MCF 10A (cell line): ENCODE measurements around the gene CYB5D1. TPM values are rescaled to one million over a fixed set of nuclear protein-coding genes. Genes with fewer than 3 reads are reported as not detected.

Source experiments
- BruUV-seq: library from RNA; stranded (reverse); fragments of 400-500 nt; replicated peaks from 2 replicates; lab custom pipeline; 2021; lab: Mats Ljungman, UMichigan
- CTCF ChIA-PET: fragments of 300-600 bp; sonication (Branson Sonifier 250); formaldehyde crosslinking; extraction: SDS; loops from one replicate; lab custom pipeline; 2021; ENCODE audit warnings: antibody characterized with exemption, inconsistent platforms; lab: Yijun Ruan, JAX
- POLR2A ChIA-PET: fragments of 300-600, 350-650 bp; sonication (Branson Sonifier 250); formaldehyde crosslinking; extraction: SDS; loops from one replicate; lab custom pipeline; 2020; ENCODE audit warnings: antibody characterized with exemption, inconsistent platforms; lab: Yijun Ruan, JAX
- DNase-seq: peaks from one replicate; pipeline ENCODE4 v3.0.0-alpha.2; 2018; ENCODE audit not compliant: unreplicated experiment
- H3K27ac Mint-ChIP-seq: one replicate; pipeline ENCODE4 v1.8.0; 2022; ENCODE audit warnings: mild to moderate bottlenecking, low read depth, mixed read lengths; ENCODE audit not compliant: unreplicated experiment
- H3K27me3 Mint-ChIP-seq: one replicate; pipeline ENCODE4 v1.8.0; 2022; ENCODE audit warnings: mixed read lengths; ENCODE audit not compliant: insufficient read depth, unreplicated experiment
- H3K36me3 Mint-ChIP-seq: one replicate; pipeline ENCODE4 v1.8.0; 2022; ENCODE audit warnings: mild to moderate bottlenecking, moderate library complexity, mixed read lengths; ENCODE audit not compliant: insufficient read depth, unreplicated experiment
- H3K4me1 Mint-ChIP-seq: one replicate; pipeline ENCODE4 v1.8.0; 2022; ENCODE audit warnings: mixed read lengths; ENCODE audit not compliant: insufficient read depth, unreplicated experiment
- H3K4me3 Mint-ChIP-seq: one replicate; pipeline ENCODE4 v1.8.0; 2022; ENCODE audit warnings: mild to moderate bottlenecking, moderate library complexity, mixed read lengths; ENCODE audit not compliant: unreplicated experiment
- H3K9me3 Mint-ChIP-seq: one replicate; pipeline ENCODE4 v1.8.0; 2022; ENCODE audit warnings: mixed read lengths; ENCODE audit not compliant: unreplicated experiment
- CTCF ChIP-seq: fragments of 200-600 bp; IDR thresholded peaks from one replicate; pipeline ENCODE4 v1.8.0; 2022; ENCODE audit warnings: antibody characterized with exemption, mild to moderate bottlenecking; ENCODE audit not compliant: unreplicated experiment
- intact Hi-C: fragments of 100-400 bp; cut with micrococcal nuclease; formaldehyde crosslinking; loops from 2 replicates; pipeline ENCODE4 v1.14.1; 2022
- total RNA-seq: library from RNA; stranded (reverse); gene quantifications from 2 replicates; pipeline ENCODE4 v1.2.3, GENCODE V29; 2022

The CYB5D1 gene
- total RNA-seq, 1 experiment from 2014 or later, result 23.1 TPM

GRCh38 chr17:7853691-7854038 is 4.1 kb upstream of the CYB5D1 start:
- ChIA-PET POLR2A (interaction anchor here (1.2 kb wide), 1 partner anchor 110 kb away, joined by 4 read pairs; no protein-coding TSS in a partner anchor), CTCF (interaction anchor here (0.6 to 0.9 kb wide), 3 partner anchors 10 to 357 kb away, joined by 4 read pairs; partner anchors contain the start of gene AURKB)
- DNase-seq, result no peak
- peaks cover 31% of the 10 kb centered on the region for H3K36me3 Mint-ChIP-seq
- no peak for TF ChIP-seq CTCF
- no peaks in the 10 kb centered on the region for H3K27me3 Mint-ChIP-seq
- no TSS peak for BruUV-seq
- H3K4me1 Mint-ChIP-seq, result peaks cover 7% of the 10 kb centered on the region
- no peak overlapping the region for H3K27ac Mint-ChIP-seq
- no peaks in the 10 kb centered on the region for H3K9me3 Mint-ChIP-seq
- H3K4me3 Mint-ChIP-seq, result no peak overlapping the region
- intact Hi-C loops, result no loop called here

GRCh38 chr17:7854078-7854777 is 3.6 kb upstream of the CYB5D1 start:
- intact Hi-C loops, result no loop called here
- POLR2A ChIA-PET, result interaction anchor here (1.2 kb wide), 1 partner anchor 111 kb away, joined by 4 read pairs; no protein-coding TSS in a partner anchor
- no peak overlapping the region for H3K27ac Mint-ChIP-seq
- no peak overlapping the region for H3K4me3 Mint-ChIP-seq
- BruUV-seq, result no TSS peak
- H3K9me3 Mint-ChIP-seq, result no peaks in the 10 kb centered on the region
- peaks cover 29% of the 10 kb centered on the region for H3K36me3 Mint-ChIP-seq
- peaks cover 7% of the 10 kb centered on the region for H3K4me1 Mint-ChIP-seq
- no peak for TF ChIP-seq CTCF
- no peaks in the 10 kb centered on the region for H3K27me3 Mint-ChIP-seq
- CTCF ChIA-PET, result interaction anchor here (0.9 kb wide), 1 partner anchor 19 kb away, joined by 4 read pairs; no protein-coding TSS in a partner anchor
- no peak for DNase-seq

- no peak for DNase-seq
- BruUV-seq, result no TSS peak
- no peak for TF ChIP-seq CTCF
- ChIA-PET CTCF (interaction anchor here (0.6 to 0.9 kb wide), 2 partner anchors 21 to 114 kb away, joined by 3 read pairs; no protein-coding TSS in a partner anchor), POLR2A (interaction anchor here (2.1 to 3.1 kb wide), 3 partner anchors 12 to 112 kb away, joined by 9 to 70 read pairs (median 65); partner anchors contain the start of gene KDM6B)
- Mint-ChIP-seq H3K36me3 (peaks cover 24% of the 10 kb centered on the region), H3K9me3 (no peaks in the 10 kb centered on the region), H3K4me3 (no peak within 1 kb of the TSS), H3K4me1 (peaks cover 7% of the 10 kb centered on the region), H3K27ac (no peak within 1 kb of the TSS), H3K27me3 (no peaks in the 10 kb centered on the region)
- intact Hi-C loops, result no loop called here
These were observed 2.7 kb upstream of the CYB5D1 start, which contains the start of gene TMEM88 for GRCh38 chr17:7854851-7855659. Gene TMEM88 (plus strand): TSS chr17:7855066. CDS start chr17:7855075, 9 bp downstream.

- no peak overlapping the region for H3K27ac Mint-ChIP-seq
- CTCF ChIA-PET, result interaction anchor here (0.6 to 0.9 kb wide), 2 partner anchors 22 to 115 kb away, joined by 3 read pairs; no protein-coding TSS in a partner anchor
- H3K4me3 Mint-ChIP-seq, result no peak overlapping the region
- POLR2A ChIA-PET, result interaction anchor here (1.9 to 3.1 kb wide), 4 partner anchors 13 to 133 kb away, joined by 9 to 70 read pairs (median 38); partner anchors contain the start of gene KDM6B
- no TSS peak for BruUV-seq
- DNase-seq, result no peak
- no peaks in the 10 kb centered on the region for H3K9me3 Mint-ChIP-seq
- peaks cover 27% of the 10 kb centered on the region for H3K36me3 Mint-ChIP-seq
- no peak for TF ChIP-seq CTCF
- H3K27me3 Mint-ChIP-seq, result no peaks in the 10 kb centered on the region
- intact Hi-C loops, result loop anchor here (1.0 kb wide), 1 partner anchor 112 kb away; no protein-coding TSS in a partner anchor
- peaks cover 7% of the 10 kb centered on the region for H3K4me1 Mint-ChIP-seq
These were observed 2.2 kb upstream of the CYB5D1 start for GRCh38 chr17:7855660-7856010.
